Limb (tissue), 2 donors: ENCODE results near the gene NFIA.
"Not testable (repeated sequence)": the region's sequence is repeated elsewhere in the genome, so short reads cannot be mapped to it uniquely, and the experiment has no call there.

Experiments
- DNase-seq, 2 donors: peaks; one replicate each; pipeline ENCODE4 v3.0.0-alpha.2; 2016; ENCODE audit errors: extremely low spot score in 2 of 2

The NFIA gene

GRCh38 chr1:61058483-61059245, 23.7 kb upstream of the NFIA start:
- no peak for DNase-seq

- DNase-seq: not testable (repeated sequence)
Observed at GRCh38 chr1:61061601-61062000, 20.8 kb upstream of the NFIA start.

GRCh38 chr1:61064673-61065072, 17.7 kb upstream of the NFIA start:
- DNase-seq: no peak

DNA sequence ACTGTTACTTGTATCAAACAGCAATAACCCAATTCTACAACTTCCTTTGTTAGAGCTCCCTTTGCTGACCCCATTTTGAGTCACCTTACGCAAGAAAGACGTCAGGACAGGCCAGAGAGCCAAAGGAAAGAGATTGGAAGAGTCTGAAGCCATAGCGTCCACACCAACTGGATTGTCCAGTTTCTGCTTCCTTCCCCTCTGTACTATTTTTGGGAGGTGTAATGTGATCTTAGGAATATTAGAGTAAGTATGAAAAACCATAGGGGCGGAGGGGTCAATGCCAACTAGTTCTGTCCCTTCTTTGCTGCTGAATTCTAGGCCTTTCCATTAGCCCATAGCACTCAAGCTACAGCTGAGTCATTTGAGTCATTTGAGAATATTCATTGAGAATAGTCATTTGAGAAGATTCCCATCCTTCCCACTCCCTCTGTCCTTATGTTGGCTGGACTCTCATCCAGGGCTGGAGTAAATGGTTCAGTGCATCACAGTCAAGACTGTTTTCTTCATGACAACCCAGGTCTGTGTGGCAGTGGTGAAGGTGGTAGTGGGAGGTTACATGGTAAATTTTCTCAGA, 14.8 kb upstream of the NFIA start:
- no peak for DNase-seq

- no peak for DNase-seq
Observed at GRCh38 chr1:61070054-61070453, 12.3 kb upstream of the NFIA start.

DNA sequence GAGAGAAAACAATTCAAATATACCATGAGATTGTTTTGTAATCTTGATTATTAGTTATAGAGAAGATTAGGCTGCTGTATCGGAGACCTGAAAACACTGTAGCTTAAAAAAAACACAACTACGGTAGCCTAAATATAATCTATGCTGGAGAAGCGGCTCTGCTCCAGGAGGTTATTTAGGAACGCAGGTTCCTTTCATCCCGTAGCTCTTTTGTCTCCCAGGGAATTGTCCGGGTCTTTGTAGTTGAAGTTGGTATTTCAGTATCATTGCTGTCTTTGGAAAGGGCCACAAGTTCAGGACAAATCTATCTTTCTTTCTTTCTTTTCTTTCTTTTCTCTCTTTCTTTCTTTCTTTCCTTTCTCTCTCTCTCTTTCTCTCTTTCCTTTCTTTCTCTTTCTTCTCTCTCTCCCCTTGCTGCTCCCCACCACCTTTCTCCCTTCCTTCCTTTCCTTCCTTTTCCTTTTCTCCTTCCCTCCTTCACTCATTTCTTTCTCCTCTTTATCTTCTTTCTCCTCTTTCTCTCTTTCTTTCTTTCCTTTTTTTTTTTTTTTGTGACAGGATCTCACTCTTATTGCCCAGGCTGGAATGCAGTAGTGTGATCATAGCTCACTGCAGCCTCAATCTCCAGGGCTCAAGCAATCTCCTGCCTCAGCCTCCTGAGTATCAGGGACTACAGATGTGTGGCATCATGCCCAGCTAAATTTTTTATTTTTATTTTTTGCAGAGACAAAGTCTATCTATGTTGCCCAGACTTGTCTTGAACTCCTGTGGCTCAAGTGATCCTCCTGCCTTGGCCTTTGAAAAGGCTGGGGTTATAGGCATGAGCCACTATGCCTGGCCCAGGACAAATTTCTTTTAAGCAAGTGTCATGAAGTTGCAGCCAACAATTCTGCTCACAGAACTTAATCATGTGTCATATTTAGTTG, 10.9 kb upstream of the NFIA start:
- DNase-seq: no peak

GRCh38 chr1:61073871-61074270, 8.5 kb upstream of the NFIA start:
- no peak for DNase-seq

- not testable (repeated sequence) for DNase-seq
Observed at GRCh38 chr1:61075833-61076232, 6.5 kb upstream of the NFIA start.

GRCh38 chr1:61076728-61077675, 5.4 kb upstream of the NFIA start:
- peak; percentile 92 to 93 for DNase-seq

DNA sequence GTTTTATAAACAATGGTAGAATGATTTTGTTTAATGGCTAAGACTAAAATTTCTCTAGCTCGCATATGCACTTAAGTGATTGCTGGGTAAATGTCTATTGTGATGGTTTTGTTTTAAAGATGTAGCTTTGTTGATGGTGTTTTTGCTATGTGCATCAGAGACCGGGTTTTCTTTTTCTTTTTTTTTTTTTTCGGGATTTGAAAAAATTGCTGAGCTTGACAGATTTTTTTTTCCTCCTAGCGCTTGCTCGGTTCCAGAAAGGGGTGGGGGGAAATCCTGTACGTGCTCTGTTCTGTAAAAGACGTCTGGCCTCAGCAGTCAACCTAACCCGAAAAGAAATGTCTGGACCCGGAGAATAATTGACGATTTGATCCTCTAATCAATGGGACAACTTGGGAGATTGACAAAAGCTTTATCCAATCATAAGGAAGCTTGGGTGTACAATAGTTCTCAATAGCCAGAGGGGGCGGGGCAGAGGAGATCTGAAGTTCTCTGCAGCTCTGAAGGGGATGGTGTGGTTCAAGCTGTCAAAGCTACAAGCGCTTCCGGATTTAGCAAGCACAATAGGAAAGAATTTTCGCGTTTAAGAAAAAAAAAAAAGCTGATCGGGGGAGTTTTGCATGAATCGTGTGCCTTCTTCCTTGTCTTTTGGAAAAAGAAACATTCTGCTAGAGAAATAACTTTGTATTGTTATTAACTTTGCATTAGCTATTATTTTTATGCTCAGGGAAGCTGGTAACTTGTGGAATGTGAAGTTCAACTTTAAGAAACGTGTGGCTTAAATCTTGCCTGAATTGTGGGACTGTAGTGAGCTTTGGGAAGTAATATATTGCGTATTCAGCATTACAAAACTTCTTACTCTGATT, 4.5 kb upstream of the NFIA start:
- DNase-seq: peak; percentile 87 to 99

- peak; percentile 51 to 79 for DNase-seq
Observed at GRCh38 chr1:61078618-61079295, 3.6 kb upstream of the NFIA start.

- DNase-seq: peak; percentile 70 to 77
Observed at GRCh38 chr1:61079296-61079897, 3.0 kb upstream of the NFIA start.

DNA sequence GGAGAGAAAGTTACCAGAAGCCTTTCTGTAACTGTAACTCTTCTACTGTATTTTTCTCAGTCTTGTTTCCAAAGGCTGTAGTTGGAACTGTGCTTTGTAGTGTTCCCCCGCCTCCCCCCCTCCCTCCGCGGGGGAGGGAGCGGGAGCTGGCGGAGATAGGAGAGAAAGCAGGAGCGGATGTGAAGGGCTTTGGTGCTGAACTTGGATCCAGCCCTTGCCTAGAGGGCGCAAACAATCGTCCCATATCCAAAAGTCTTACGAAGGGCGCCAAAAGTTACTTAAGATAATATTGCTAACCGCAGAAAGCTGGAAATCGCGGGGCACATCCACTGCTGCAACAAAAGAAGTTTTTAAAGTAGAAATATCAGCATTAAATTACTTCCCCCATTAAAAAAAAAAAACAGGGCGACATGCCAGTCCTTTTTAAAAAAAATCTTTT, 2.4 kb upstream of the NFIA start:
- peak; percentile 87 to 96 for DNase-seq

DNA sequence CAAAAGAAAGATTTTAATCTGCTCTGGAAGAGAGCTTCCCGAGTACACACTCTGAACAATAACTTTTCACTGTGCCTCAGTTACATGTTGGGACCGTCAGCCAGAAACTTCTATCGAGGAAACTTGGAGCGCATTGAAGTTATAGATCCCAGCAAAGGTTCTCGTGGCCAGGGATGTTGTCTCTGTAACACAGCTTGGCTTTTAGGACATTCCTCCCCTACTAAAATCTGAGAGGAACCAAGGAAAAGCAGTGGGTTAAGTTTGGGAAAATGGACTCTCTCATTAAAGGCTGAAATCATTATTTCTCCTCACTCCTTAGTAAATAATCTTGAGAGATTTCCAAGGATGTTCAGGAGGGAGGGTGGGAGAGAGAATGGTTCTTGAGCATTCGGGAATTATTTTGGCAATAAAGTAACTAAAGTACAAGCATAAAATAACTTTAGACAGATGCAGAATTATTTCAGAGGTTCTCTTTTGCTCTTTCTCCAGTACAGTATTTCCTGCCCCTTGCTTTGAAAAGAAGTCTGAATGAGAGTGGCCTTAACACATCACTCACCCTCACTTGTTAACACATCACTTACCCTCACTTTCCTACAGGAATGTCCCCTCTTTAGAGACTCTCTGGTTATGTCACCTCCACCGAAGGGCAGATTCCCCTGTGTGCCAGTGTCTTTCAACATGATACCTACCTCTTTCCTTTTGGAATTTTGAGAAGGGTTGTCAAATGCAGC, 1.8 kb upstream of the NFIA start:
- DNase-seq: peak in 1 of 2 donors; percentile 43

- DNase-seq: peak in 1 of 2 donors; percentile 61
Observed at GRCh38 chr1:61081144-61081685, 1.1 kb upstream of the NFIA start.

DNA sequence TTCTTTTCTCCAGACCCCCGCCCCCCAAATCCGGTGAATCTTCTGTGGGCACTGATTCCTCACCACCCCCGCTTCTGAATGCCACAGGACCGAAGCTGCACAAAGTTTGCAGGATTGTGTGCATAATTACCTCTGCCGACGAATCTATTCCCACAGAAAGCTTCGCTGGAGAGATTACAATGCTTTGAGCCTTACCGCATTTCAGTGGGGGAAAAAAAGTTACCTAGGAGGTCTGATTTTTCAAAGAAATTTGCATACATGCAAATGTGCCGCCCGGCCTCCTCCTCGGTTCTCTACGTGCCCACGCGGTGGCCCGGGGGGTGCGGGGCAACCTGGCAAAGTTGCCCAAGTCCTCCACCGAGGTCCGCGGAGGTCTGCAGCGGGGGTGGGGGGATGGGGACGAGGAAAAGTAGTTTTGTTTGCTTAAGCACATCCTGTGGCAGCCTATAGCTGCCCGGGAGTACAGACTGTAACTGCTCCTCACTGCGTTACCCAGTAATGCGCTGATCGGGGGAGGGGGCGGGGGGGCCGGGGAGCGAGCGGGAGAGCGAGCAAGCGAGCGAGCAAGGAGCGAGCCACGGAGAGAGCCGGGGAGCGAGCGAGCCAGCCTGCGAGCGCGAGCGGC, 563 bp upstream of the NFIA start:
- peak in 1 of 2 donors; percentile 63 for DNase-seq

DNA sequence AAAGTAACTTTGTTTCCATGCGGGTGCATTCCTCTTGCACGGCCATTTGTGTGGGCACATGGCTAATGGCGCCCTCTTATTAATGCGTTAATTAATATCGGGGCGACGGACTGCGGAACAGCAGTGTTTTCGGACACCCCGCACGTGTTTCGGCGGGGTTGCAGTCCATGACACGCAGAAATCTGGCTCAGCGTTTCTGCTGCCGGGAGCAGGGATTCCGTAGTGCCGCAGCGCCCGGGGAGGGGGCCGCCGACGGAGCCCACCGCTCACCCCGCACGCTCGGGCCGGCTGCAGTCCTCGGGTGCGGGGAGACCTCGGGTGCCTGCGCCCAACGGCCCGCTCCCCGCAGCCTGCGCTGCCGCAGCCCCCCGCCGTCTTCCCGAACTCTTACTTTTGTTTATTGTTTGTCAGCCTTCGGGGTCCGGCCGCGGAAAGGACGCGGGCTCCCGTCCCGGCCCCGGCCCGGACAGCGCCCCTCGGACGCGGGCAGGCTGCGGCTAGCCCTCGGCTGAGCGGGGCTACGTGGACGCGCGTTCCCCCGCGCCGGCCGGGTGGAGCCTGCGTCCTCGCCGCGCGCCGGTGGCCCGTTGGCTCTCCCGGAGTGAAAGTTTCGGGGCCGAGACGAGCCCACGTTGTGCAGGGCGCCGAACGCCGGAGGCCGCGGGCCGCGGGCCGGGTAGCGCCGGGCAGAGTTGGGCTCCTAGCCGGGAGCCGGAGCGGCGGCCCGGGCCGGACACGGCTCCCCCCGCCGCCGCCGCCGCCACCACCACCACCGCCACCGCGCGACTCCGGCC, 849 bp downstream of the NFIA start:
- DNase-seq: peak in 1 of 2 donors; percentile 67
